K562 (cell line): ENCODE results near the gene GRID2IP. TPM values are rescaled to one million over a fixed set of nuclear protein-coding genes. Genes with fewer than 3 reads are reported as not detected.

ENCODE experiments used
- BRD9 ChIP-seq: fragments of 450-650 bp; IDR thresholded peaks from 2 replicates; pipeline ENCODE4 v1.6.1; 2018; ENCODE audit warnings: low read depth; ENCODE audit not compliant: partially characterized antibody
- CBX2 ChIP-seq: fragments of 200-600 bp; sonication (generic); IDR thresholded peaks from one replicate; pipeline ENCODE4 v1.6.1; 2012; ENCODE audit warnings: mild to moderate bottlenecking, low read length, inconsistent platforms; ENCODE audit not compliant: insufficient read depth, poor library complexity, severe bottlenecking
- CTBP1 ChIP-seq: fragments of 450-650 bp; IDR thresholded peaks from 2 replicates; pipeline ENCODE4 v1.6.1; 2016; ENCODE audit warnings: borderline replicate concordance
- FIP1L1 ChIP-seq: fragments of 200-400 bp; formaldehyde crosslinking; IDR thresholded peaks from 2 replicates; pipeline ENCODE4 v1.6.1; 2018; ENCODE audit warnings: mild to moderate bottlenecking, low read depth, low read length; ENCODE audit not compliant: poor library complexity, severe bottlenecking
- FOS ChIP-seq: IDR thresholded peaks from 3 replicates; pipeline ENCODE4 v1.6.1; 2011; ENCODE audit not compliant: insufficient read length; ENCODE audit errors: extremely low read depth
- HDAC8 ChIP-seq: fragments of 450-650 bp; IDR thresholded peaks from 2 replicates; pipeline ENCODE4 v1.6.1; 2016; ENCODE audit warnings: mild to moderate bottlenecking, missing genetic modification characterization, moderate library complexity, missing compliant biosample characterization
- IFI16 ChIP-seq: fragments of 250-450 bp; sonication (Bioruptor Pico); IDR thresholded peaks from 2 replicates; pipeline ENCODE4 v2.1.2; 2022; ENCODE audit warnings: mild to moderate bottlenecking, inconsistent platforms
- MXD1 ChIP-seq: fragments of 250-450 bp; sonication (Bioruptor Pico); IDR thresholded peaks from 2 replicates; pipeline ENCODE4 v1.8.0; 2021; ENCODE audit warnings: borderline replicate concordance, mild to moderate bottlenecking, moderate library complexity; ENCODE audit not compliant: poor library complexity, severe bottlenecking
- NFATC3 ChIP-seq: fragments of 450-650 bp; IDR thresholded peaks from 2 replicates; pipeline ENCODE4 v1.6.1; 2017; ENCODE audit warnings: mild to moderate bottlenecking
- NFE2 ChIP-seq: IDR thresholded peaks from 2 replicates; pipeline ENCODE4 v1.6.1; 2014; ENCODE audit warnings: antibody characterized with exemption, low read depth
- NR2C2 ChIP-seq, 2 experiments: fragments of 200-800 bp in 1 of 2; sonication (Bioruptor generic) in 1 of 2; sonication (generic) in 1 of 2; formaldehyde crosslinking in 1 of 2; IDR thresholded peaks; 2 replicates each; pipeline versions ENCODE4 v1.6.1 to v1.8.0; 2016 to 2022; ENCODE audit warnings: mild to moderate bottlenecking in 1 of 2, missing compliant biosample characterization in 1 of 2, missing genetic modification characterization in 1 of 2, missing genetic modification reagents in 1 of 2
- POLR2B ChIP-seq: fragments of 450-650 bp; IDR thresholded peaks from 2 replicates; pipeline ENCODE4 v1.6.1; 2018; ENCODE audit warnings: low read depth; ENCODE audit not compliant: partially characterized antibody
- POU5F1 ChIP-seq: fragments of 150-350 bp; IDR thresholded peaks from 2 replicates; pipeline ENCODE4 v1.6.1; 2014; ENCODE audit warnings: borderline replicate concordance, low read length, low read depth, mild to moderate bottlenecking; ENCODE audit not compliant: partially characterized antibody
- RHOXF2B ChIP-seq: fragments of 250-450 bp; sonication (Bioruptor Pico); conservative IDR thresholded peaks from 2 replicates; pipeline ENCODE4 v1.5.1; 2021
- SPI1 ChIP-seq: IDR thresholded peaks from 2 replicates; pipeline ENCODE4 v1.6.1; 2011; ENCODE audit warnings: low read depth, low read length, control low read depth, borderline replicate concordance
- VEZF1 ChIP-seq: fragments of 200-800 bp; sonication (Bioruptor generic); IDR thresholded peaks from 2 replicates; pipeline ENCODE4 v1.6.1; 2017; ENCODE audit warnings: missing genetic modification characterization, missing compliant biosample characterization
- ZC3H8 ChIP-seq: fragments of 450-650 bp; IDR thresholded peaks from 2 replicates; pipeline ENCODE4 v1.6.1; 2017
- ZNF699 ChIP-seq: fragments of 250-450 bp; sonication (Bioruptor Pico); IDR thresholded peaks from 2 replicates; pipeline ENCODE4 v1.8.0; 2021; ENCODE audit warnings: mild to moderate bottlenecking, moderate library complexity; ENCODE audit not compliant: insufficient replicate concordance
- polyA plus RNA-seq, 8 experiments: library from polyadenylated mRNA; depleted of rRNA in 4 of 8; stranded (reverse) in 5 of 8; unstranded in 3 of 8; fragments of >200 nt; fragmentation: Nextera tagmentation in 2 of 8; fragmentation: Illumina TruSeq in 1 of 8; extraction: Ambion mirVana in 2 of 8; extraction: Trizol in 1 of 8; gene quantifications; 2 replicates each; pipeline versions ENCODE4 v1.2.1 to v1.2.3, GENCODE V29; 2011 to 2014; ENCODE audit warnings: inconsistent platforms in 1 of 8, missing spikeins in 1 of 8
- total RNA-seq, 7 experiments: library from RNA; depleted of rRNA in 6 of 7; stranded (reverse); fragments of >200 nt in 6 of 7; fragmentation: Illumina TruSeq in 2 of 7; extraction: Trizol in 2 of 7; gene quantifications; 2 replicates each; pipeline versions ENCODE4 v1.2.1 to v1.2.3, GENCODE V29; 2011 to 2021; ENCODE audit warnings: low replicate concordance in 1 of 7
- TF ChIP-seq, protein P1 (sequence below): sonication (generic); IDR thresholded peaks from 2 replicates; pipeline ENCODE4 v1.6.1; 2016

Gene GRID2IP
- total and polyA plus RNA-seq, 9 of the 15 experiments (the other 6 are each of a cell fraction or from before 2014, with no cell fraction given), result not detected

DNA sequence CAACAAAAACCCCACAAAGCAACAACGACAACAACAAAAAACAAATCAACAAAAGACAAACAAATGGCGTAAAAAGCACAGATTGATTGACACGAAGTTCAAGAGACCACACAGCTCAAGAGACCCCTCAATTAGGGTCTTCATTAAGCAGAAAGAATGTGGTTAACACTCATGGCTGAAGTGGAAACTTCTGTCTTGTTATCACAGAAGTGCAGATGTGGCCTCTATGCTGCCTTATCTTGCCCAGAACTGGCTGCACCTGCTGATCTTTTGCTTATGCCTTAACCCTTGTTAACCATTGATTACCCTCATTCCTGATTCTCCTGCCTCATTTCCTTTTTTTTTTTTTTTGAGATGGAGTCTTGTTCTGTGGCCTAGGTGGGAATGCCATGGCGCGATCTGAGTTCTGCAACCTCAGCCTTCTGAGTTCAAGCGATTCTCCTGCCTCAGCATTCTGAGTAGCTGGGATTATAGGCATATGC is 100.0 kb downstream of the GRID2IP start (continued):
- TF ChIP-seq CTBP1 (peak; percentile 73; the same call in 1 of the 2 replicates), RHOXF2B (CRISPR knock-in tag) (no peak), ZNF699 (CRISPR knock-in tag) (no peak), NR2C2 (CRISPR knock-in tag; IDR thresholded peaks at IDR 0.05) (no peak), NR2C2 (tag; IDR thresholded peaks at IDR 0.05) (no peak), CBX2 (no peak), POU5F1 (no peak), NFE2 (0 out of 2 replicates have a peak, but pooled peaks have one; percentile 20), HDAC8 (no peak), SPI1 (peak; percentile 52; the same call in 1 of the 2 replicates), BRD9 (peak; percentile 59), POLR2B (no peak), VEZF1 (CRISPR knock-in tag) (peak; percentile 68), NFATC3 (peak; percentile 96), MXD1 (CRISPR knock-in tag) (no peak), ZC3H8 (no peak), FOS (no peak), IFI16 (CRISPR knock-in tag) (no peak), FIP1L1 (no peak)
- TF ChIP-seq, protein P1, sequence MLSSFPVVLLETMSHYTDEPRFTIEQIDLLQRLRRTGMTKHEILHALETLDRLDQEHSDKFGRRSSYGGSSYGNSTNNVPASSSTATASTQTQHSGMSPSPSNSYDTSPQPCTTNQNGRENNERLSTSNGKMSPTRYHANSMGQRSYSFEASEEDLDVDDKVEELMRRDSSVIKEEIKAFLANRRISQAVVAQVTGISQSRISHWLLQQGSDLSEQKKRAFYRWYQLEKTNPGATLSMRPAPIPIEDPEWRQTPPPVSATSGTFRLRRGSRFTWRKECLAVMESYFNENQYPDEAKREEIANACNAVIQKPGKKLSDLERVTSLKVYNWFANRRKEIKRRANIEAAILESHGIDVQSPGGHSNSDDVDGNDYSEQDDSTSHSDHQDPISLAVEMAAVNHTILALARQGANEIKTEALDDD, result peak; percentile 64; the same call in 1 of the 2 replicates
